HCT116 (cell line): ENCODE measurements around the gene S100A11. TPM values are rescaled to one million over a fixed set of nuclear protein-coding genes. Genes with fewer than 3 reads are reported as not detected.

ENCODE experiments used
- ATAC-seq: fragments of 200-7000 bp; cut with Tn5 transposase; 2 replicates; pipeline ENCODE4 v1.9.1; 2020; ENCODE audit warnings: mild to moderate bottlenecking, moderate library complexity
- BruUV-seq: library from RNA; stranded (reverse); fragments of 400-500 nt; replicated peaks from 2 replicates; lab custom pipeline; 2021; lab: Mats Ljungman, UMichigan
- CTCF ChIA-PET: fragments of 300-600 bp; sonication (Branson Sonifier 250); formaldehyde crosslinking; loops from one replicate; lab custom pipeline; 2021; ENCODE audit warnings: antibody characterized with exemption; lab: Charles Lee
- POLR2A ChIA-PET: fragments of 300-600, 350-600 bp; sonication (Branson Sonifier 250); formaldehyde crosslinking; loops from one replicate; lab custom pipeline; 2021; ENCODE audit warnings: antibody characterized with exemption; lab: Charles Lee
- RAD21 ChIA-PET, 2 experiments: fragments of 300-600 bp; sonication (Branson Sonifier 250); formaldehyde crosslinking; loops; one replicate each; lab custom pipeline; 2023; ENCODE audit warnings: low total read pairs in 2 of 2; ENCODE audit not compliant: uncharacterized antibody in 2 of 2, unreplicated experiment in 2 of 2, low non-redundant PET in 1 of 2; lab: Charles Lee
- DNase-seq: peaks from one replicate; pipeline ENCODE4 v3.0.0-alpha.2; 2010; ENCODE audit warnings: low read depth, low spot score
- H2AFZ ChIP-seq: fragments of 200-600 bp; shearing (Covaris generic), sonication (generic); 2 replicates; pipeline ENCODE4 v1.6.1; 2017; ENCODE audit warnings: low read depth, mixed run types, mixed read lengths, antibody characterized with exemption, low read length; ENCODE audit not compliant: poor library complexity, severe bottlenecking
- H3K27ac ChIP-seq: 2 replicates; pipeline ENCODE4 v1.5.1; 2012; ENCODE audit warnings: low read depth, low read length
- H3K27me3 ChIP-seq: fragments of 200-600 bp; sonication (generic); 2 replicates; pipeline ENCODE4 v1.6.1; 2016; ENCODE audit warnings: mixed run types, low read length, mixed read lengths; ENCODE audit not compliant: insufficient read depth
- H3K36me3 ChIP-seq, 2 experiments: fragments of 200-500 bp in 1 of 2; fragments of 200-600 bp in 1 of 2; sonication (Bioruptor generic) in 1 of 2; sonication (generic) in 1 of 2; 2 replicates each; pipeline versions ENCODE4 v1.5.1 to v1.6.1; 2014 to 2016; ENCODE audit warnings: low read length in 2 of 2, inconsistent platforms in 1 of 2, mixed read lengths in 1 of 2, mixed run types in 1 of 2; ENCODE audit not compliant: insufficient read depth in 2 of 2, control insufficient read depth in 1 of 2
- H3K4me1 ChIP-seq, 2 experiments: fragments of 200-600 bp in 1 of 2; sonication (generic) in 1 of 2; 2 replicates each; pipeline versions ENCODE4 v1.5.1 to v1.6.1; 2012 to 2017; ENCODE audit warnings: low read length in 2 of 2, inconsistent platforms in 1 of 2, mild to moderate bottlenecking in 1 of 2, mixed read lengths in 1 of 2, mixed run types in 1 of 2, moderate library complexity in 1 of 2; ENCODE audit not compliant: insufficient read depth in 2 of 2, control insufficient read depth in 1 of 2
- H3K4me2 ChIP-seq: fragments of 200-600 bp; sonication (generic); 2 replicates; pipeline ENCODE4 v1.6.1; 2017; ENCODE audit warnings: mixed run types, low read length, mixed read lengths
- H3K4me3 ChIP-seq, 2 experiments: fragments of 200-600 bp in 1 of 2; sonication (generic) in 1 of 2; replicated peaks in 1 of 2; 2 replicates each; pipeline ENCODE4 v1.5.1; 2011 to 2016; ENCODE audit warnings: low read length in 2 of 2, control low read depth in 1 of 2, low read depth in 1 of 2, mild to moderate bottlenecking in 1 of 2, mixed read lengths in 1 of 2, mixed run types in 1 of 2
- H3K79me2 ChIP-seq: fragments of 200-600 bp; sonication (generic); 2 replicates; pipeline ENCODE4 v1.6.1; 2017; ENCODE audit warnings: mild to moderate bottlenecking, mixed run types, low read length, moderate library complexity, mixed read lengths; ENCODE audit not compliant: insufficient read depth
- H3K9ac ChIP-seq: fragments of 200-600 bp; sonication (generic); 2 replicates; pipeline ENCODE4 v1.6.1; 2016; ENCODE audit warnings: low read length, mixed read lengths
- H3K9me2 ChIP-seq: fragments of 200-600 bp; sonication (generic), shearing (Covaris generic); 2 replicates; pipeline ENCODE4 v1.6.1; 2017; ENCODE audit warnings: mixed run types, mild to moderate bottlenecking, moderate library complexity; ENCODE audit not compliant: insufficient read depth
- H3K9me3 ChIP-seq, 2 experiments: fragments of 200-500 bp in 1 of 2; fragments of 200-600 bp in 1 of 2; sonication (Bioruptor generic) in 1 of 2; sonication (generic) in 1 of 2; 2 replicates each; pipeline ENCODE4 v1.6.1; 2014 to 2017; ENCODE audit warnings: low read length in 2 of 2, mixed read lengths in 2 of 2, inconsistent platforms in 1 of 2, low read depth in 1 of 2, mild to moderate bottlenecking in 1 of 2, mixed run types in 1 of 2, moderate library complexity in 1 of 2; ENCODE audit not compliant: control insufficient read depth in 1 of 2, insufficient read depth in 1 of 2
- H4K20me1 ChIP-seq: fragments of 200-600 bp; sonication (generic), shearing (Covaris generic); 2 replicates; pipeline ENCODE4 v1.6.1; 2017; ENCODE audit warnings: mixed run types, mild to moderate bottlenecking, moderate library complexity; ENCODE audit not compliant: insufficient read depth
- CBX3 ChIP-seq: IDR thresholded peaks from 2 replicates; pipeline ENCODE4 v1.6.1; 2012; ENCODE audit warnings: low read depth
- CEBPB ChIP-seq: IDR thresholded peaks from 2 replicates; pipeline ENCODE4 v1.6.1; 2012; ENCODE audit warnings: low read depth
- EGR1 ChIP-seq: IDR thresholded peaks from 2 replicates; pipeline ENCODE4 v1.6.1; 2012; ENCODE audit warnings: low read depth
- EZH2 ChIP-seq: fragments of 200-600 bp; sonication (generic); IDR thresholded peaks from 2 replicates; pipeline ENCODE4 v1.6.1; 2017; ENCODE audit warnings: antibody characterized with exemption, mixed run types
- FOSL1 ChIP-seq: IDR thresholded peaks from 2 replicates; pipeline ENCODE4 v1.6.1; 2012; ENCODE audit warnings: low read depth
- JUND ChIP-seq: IDR thresholded peaks from 2 replicates; pipeline ENCODE4 v1.6.1; 2012
- POLR2A ChIP-seq: IDR thresholded peaks from 2 replicates; pipeline ENCODE4 v1.7.0; 2011; ENCODE audit warnings: borderline replicate concordance; ENCODE audit not compliant: insufficient read depth, insufficient read length; ENCODE audit errors: extremely low read depth
- POLR2AphosphoS5 ChIP-seq: IDR thresholded peaks from 2 replicates; pipeline ENCODE4 v1.6.1; 2011; ENCODE audit warnings: mild to moderate bottlenecking, low read depth, low read length, moderate library complexity
- SIN3A ChIP-seq: IDR thresholded peaks from 2 replicates; pipeline ENCODE4 v1.6.1; 2012; ENCODE audit warnings: low read depth
- SP1 ChIP-seq: IDR thresholded peaks from 2 replicates; pipeline ENCODE4 v1.6.1; 2012; ENCODE audit warnings: low read depth
- YY1 ChIP-seq: IDR thresholded peaks from 2 replicates; pipeline ENCODE4 v1.6.1; 2011; ENCODE audit warnings: low read length, low read depth, moderate library complexity, mild to moderate bottlenecking; ENCODE audit not compliant: insufficient replicate concordance; ENCODE audit errors: extremely low read depth
- ZFX ChIP-seq: fragments of 450-650 bp; IDR thresholded peaks from 2 replicates; pipeline ENCODE4 v1.6.1; 2017
- intact Hi-C: fragments of 100-400 bp; cut with micrococcal nuclease; formaldehyde crosslinking; loops from 2 replicates; pipeline ENCODE4 v1.10.0; 2022
- total RNA-seq: library from RNA; stranded (reverse); gene quantifications from one replicate; pipeline ENCODE4 v1.2.1, GENCODE V29; 2021; ENCODE audit not compliant: unreplicated experiment
- TF ChIP-seq, protein P1 (sequence below), 3 experiments: fragments of 200-600 bp in 1 of 3; sonication (generic) in 1 of 3; IDR thresholded peaks in 2 of 3; conservative IDR thresholded peaks in 1 of 3; 2 replicates each; pipeline ENCODE4 v1.5.1; 2012 to 2017; ENCODE audit warnings: low read depth in 2 of 3, low read length in 2 of 3, antibody characterized with exemption in 1 of 3, borderline replicate concordance in 1 of 3, control low read depth in 1 of 3, mild to moderate bottlenecking in 1 of 3, mixed read lengths in 1 of 3, mixed run types in 1 of 3, moderate library complexity in 1 of 3; ENCODE audit not compliant: insufficient read depth in 1 of 3
- TF ChIP-seq, protein P2 (sequence below): IDR thresholded peaks from 2 replicates; pipeline ENCODE4 v1.6.1; 2012; ENCODE audit warnings: low read depth
- TF ChIP-seq, protein P3 (sequence below): IDR thresholded peaks from 2 replicates; pipeline ENCODE4 v1.6.1; 2012

Gene S100A11
- total RNA-seq, 1 experiment from 2014 or later: 229 TPM

DNA sequence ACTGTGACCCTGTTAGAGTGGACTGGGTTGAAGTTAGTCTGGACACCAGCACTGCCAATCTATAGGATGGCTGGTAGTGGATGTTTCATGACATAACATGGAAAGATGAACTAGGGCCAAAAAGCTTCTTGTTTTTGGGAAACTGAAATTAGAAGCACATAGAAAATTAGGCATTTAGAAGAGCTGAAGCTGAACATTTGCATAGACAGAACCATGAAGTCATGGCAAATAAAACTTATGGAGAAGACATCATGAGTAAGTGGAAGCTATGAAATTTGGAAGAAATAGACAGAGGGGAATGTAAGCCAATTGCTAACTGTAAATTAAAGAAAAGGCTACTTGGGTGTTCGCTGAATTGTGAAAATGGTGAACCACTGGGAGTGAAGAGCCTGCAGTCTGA lies 2.7 kb upstream of the S100A11 start:
- POLR2A ChIA-PET: no interaction called here
- H3K79me2 ChIP-seq: peaks cover 21% of the 10 kb centered on the region
- H4K20me1 ChIP-seq: no peaks in the 10 kb centered on the region
- TF ChIP-seq ZFX (no peak), POLR2AphosphoS5 (no peak), EZH2 (no peak)
- TF ChIP-seq, all 23 proteins: peak for 0
- Histone ChIP-seq H3K4me3 (no peak overlapping the region), H3K9ac (no peak overlapping the region), H3K4me2 (no peak overlapping the region), H3K36me3 (no peaks in the 10 kb centered on the region), H3K27ac (no peak overlapping the region), H3K9me3 (no peaks in the 10 kb centered on the region), H2AFZ (no peak overlapping the region), H3K27me3 (no peaks in the 10 kb centered on the region; the same call in 1 of the 2 replicates), H3K9me2 (no peaks in the 10 kb centered on the region; the same call in 1 of the 2 replicates), H3K4me1 (peaks cover 11 to 18% of the 10 kb centered on the region in 2 experiments)
- DNase-seq (no peak), ATAC-seq (no peak)
- no TSS peak for BruUV-seq
- RAD21 ChIA-PET: no interaction called here
- intact Hi-C loops: no loop called here
- CTCF ChIA-PET: interaction anchor here (1.7 kb wide), 1 partner anchor 9 kb away, joined by 4 read pairs; no protein-coding TSS in a partner anchor

DNA sequence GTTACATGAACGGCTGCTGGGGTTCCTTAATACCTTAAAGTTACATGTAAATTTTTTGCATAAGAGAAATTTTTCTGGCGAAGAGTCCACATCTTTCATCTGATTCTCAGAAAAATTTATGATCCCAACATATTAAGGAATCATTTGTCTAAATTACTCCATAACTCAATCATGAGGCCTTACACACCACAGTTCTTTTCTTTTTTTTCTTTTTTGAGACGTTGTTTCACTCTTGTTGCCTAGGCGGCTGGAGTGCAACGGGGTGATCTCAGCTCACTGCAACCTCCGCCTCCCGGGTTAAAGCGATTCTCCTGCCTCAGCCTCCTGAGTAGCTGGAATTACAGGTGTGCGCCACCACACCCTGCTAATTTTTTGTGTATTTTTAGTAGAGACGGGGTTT lies 2.1 kb upstream of the S100A11 start:
- ATAC-seq: no peak
- Histone ChIP-seq H3K79me2 (peaks cover 27% of the 10 kb centered on the region), H3K4me1 (peaks cover 17 to 24% of the 10 kb centered on the region in 2 experiments), H2AFZ (no peak overlapping the region), H3K36me3 (no peaks in the 10 kb centered on the region), H3K27ac (no peak overlapping the region), H3K9me3 (no peaks in the 10 kb centered on the region), H3K27me3 (no peaks in the 10 kb centered on the region; the same call in 1 of the 2 replicates), H3K4me3 (no peak overlapping the region), H3K9ac (no peak overlapping the region), H3K4me2 (no peak overlapping the region), H3K9me2 (no peaks in the 10 kb centered on the region; the same call in 1 of the 2 replicates), H4K20me1 (no peaks in the 10 kb centered on the region)
- DNase-seq: no peak
- intact Hi-C loops: no loop called here
- BruUV-seq: no TSS peak
- TF ChIP-seq SIN3A: no peak
- TF ChIP-seq POLR2A: no peak
- TF ChIP-seq CBX3: no peak
- TF ChIP-seq EZH2: no peak
- TF ChIP-seq EGR1: no peak
- TF ChIP-seq POLR2AphosphoS5: no peak
- TF ChIP-seq, protein P1, sequence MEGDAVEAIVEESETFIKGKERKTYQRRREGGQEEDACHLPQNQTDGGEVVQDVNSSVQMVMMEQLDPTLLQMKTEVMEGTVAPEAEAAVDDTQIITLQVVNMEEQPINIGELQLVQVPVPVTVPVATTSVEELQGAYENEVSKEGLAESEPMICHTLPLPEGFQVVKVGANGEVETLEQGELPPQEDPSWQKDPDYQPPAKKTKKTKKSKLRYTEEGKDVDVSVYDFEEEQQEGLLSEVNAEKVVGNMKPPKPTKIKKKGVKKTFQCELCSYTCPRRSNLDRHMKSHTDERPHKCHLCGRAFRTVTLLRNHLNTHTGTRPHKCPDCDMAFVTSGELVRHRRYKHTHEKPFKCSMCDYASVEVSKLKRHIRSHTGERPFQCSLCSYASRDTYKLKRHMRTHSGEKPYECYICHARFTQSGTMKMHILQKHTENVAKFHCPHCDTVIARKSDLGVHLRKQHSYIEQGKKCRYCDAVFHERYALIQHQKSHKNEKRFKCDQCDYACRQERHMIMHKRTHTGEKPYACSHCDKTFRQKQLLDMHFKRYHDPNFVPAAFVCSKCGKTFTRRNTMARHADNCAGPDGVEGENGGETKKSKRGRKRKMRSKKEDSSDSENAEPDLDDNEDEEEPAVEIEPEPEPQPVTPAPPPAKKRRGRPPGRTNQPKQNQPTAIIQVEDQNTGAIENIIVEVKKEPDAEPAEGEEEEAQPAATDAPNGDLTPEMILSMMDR (IDR thresholded peaks at IDR 0.05 in 2 of 3, conservative IDR thresholded peaks at IDR 0.05 in 1 of 3; ENCODE audit: borderline replicate concordance in 1 of 3, insufficient read depth in 1 of 3, low read depth in 2 of 3, low read length in 2 of 3): no peak
- no peak for TF ChIP-seq SP1
- no peak for TF ChIP-seq JUND
- no peak for TF ChIP-seq FOSL1
- TF ChIP-seq ZFX: no peak
- no peak for TF ChIP-seq YY1
- TF ChIP-seq, protein P2, sequence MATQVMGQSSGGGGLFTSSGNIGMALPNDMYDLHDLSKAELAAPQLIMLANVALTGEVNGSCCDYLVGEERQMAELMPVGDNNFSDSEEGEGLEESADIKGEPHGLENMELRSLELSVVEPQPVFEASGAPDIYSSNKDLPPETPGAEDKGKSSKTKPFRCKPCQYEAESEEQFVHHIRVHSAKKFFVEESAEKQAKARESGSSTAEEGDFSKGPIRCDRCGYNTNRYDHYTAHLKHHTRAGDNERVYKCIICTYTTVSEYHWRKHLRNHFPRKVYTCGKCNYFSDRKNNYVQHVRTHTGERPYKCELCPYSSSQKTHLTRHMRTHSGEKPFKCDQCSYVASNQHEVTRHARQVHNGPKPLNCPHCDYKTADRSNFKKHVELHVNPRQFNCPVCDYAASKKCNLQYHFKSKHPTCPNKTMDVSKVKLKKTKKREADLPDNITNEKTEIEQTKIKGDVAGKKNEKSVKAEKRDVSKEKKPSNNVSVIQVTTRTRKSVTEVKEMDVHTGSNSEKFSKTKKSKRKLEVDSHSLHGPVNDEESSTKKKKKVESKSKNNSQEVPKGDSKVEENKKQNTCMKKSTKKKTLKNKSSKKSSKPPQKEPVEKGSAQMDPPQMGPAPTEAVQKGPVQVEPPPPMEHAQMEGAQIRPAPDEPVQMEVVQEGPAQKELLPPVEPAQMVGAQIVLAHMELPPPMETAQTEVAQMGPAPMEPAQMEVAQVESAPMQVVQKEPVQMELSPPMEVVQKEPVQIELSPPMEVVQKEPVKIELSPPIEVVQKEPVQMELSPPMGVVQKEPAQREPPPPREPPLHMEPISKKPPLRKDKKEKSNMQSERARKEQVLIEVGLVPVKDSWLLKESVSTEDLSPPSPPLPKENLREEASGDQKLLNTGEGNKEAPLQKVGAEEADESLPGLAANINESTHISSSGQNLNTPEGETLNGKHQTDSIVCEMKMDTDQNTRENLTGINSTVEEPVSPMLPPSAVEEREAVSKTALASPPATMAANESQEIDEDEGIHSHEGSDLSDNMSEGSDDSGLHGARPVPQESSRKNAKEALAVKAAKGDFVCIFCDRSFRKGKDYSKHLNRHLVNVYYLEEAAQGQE: no peak
- TF ChIP-seq, protein P3, sequence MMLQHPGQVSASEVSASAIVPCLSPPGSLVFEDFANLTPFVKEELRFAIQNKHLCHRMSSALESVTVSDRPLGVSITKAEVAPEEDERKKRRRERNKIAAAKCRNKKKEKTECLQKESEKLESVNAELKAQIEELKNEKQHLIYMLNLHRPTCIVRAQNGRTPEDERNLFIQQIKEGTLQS: no peak
- TF ChIP-seq CEBPB: no peak
- RAD21 ChIA-PET: no interaction called here
- POLR2A ChIA-PET: interaction anchor here (1.0 kb wide), 1 partner anchor 9 kb away, joined by 5 read pairs; no protein-coding TSS in a partner anchor
- CTCF ChIA-PET: interaction anchor here (1.7 kb wide), 1 partner anchor 9 kb away, joined by 4 read pairs; no protein-coding TSS in a partner anchor
